HG02798 (cell line): ENCODE measurements around the gene PUM1.

Experiments used
- ATAC-seq: cut with Tn5 transposase; IDR thresholded peaks from one replicate; pipeline ENCODE4 v1.9.1; 2021; ENCODE audit warnings: mild to moderate bottlenecking; ENCODE audit not compliant: unreplicated experiment, poor library complexity

PUM1 gene

GRCh38 chr1:31031330-31032143 lies 34.0 kb downstream of the PUM1 start:
- ATAC-seq = no peak

- ATAC-seq = no peak
Observed at GRCh38 chr1:31029026-31029425, 36.5 kb downstream of the PUM1 start.

GRCh38 chr1:31027693-31028526 lies 37.6 kb downstream of the PUM1 start:
- ATAC-seq = no peak

GRCh38 chr1:31022259-31022658 lies 43.3 kb downstream of the PUM1 start:
- no peak for ATAC-seq

GRCh38 chr1:31020007-31020790 lies 45.3 kb downstream of the PUM1 start:
- ATAC-seq = no peak

GRCh38 chr1:31019401-31019800 lies 46.1 kb downstream of the PUM1 start:
- ATAC-seq = no peak

GRCh38 chr1:31016868-31017267 lies 48.6 kb downstream of the PUM1 start:
- no peak for ATAC-seq

- peak; percentile 43 for ATAC-seq
Observed at GRCh38 chr1:31013187-31013864, 52.2 kb downstream of the PUM1 start.

- no peak for ATAC-seq
Observed at GRCh38 chr1:31012210-31012924, 53.1 kb downstream of the PUM1 start.

- no peak for ATAC-seq
Observed at GRCh38 chr1:31011719-31012118, 53.8 kb downstream of the PUM1 start.

GRCh38 chr1:31010086-31010989 lies 55.2 kb downstream of the PUM1 start:
- peak; percentile 62 for ATAC-seq

- ATAC-seq = no peak
Observed at GRCh38 chr1:31007462-31007991, 58.0 kb downstream of the PUM1 start.

- ATAC-seq = no peak
Observed at GRCh38 chr1:31006747-31007146, 58.8 kb downstream of the PUM1 start.

- no peak for ATAC-seq
Observed at GRCh38 chr1:31005617-31006166, 59.8 kb downstream of the PUM1 start.

GRCh38 chr1:31005198-31005597 lies 60.3 kb downstream of the PUM1 start:
- no peak for ATAC-seq

GRCh38 chr1:31004231-31004621 lies 61.3 kb downstream of the PUM1 start:
- no peak for ATAC-seq

GRCh38 chr1:31003613-31004230 lies 61.8 kb downstream of the PUM1 start:
- ATAC-seq = no peak

GRCh38 chr1:31000301-31000700 lies 65.2 kb downstream of the PUM1 start:
- ATAC-seq = no peak
